GM20431 (cell line): ENCODE results near the gene ZFAND3.
"Not testable (repeated sequence)": the region's sequence is repeated elsewhere in the genome, so short reads cannot be mapped to it uniquely, and the experiment has no call there.

Experiments
- in situ Hi-C: fragments of 300-500 bp; cut with MseI, MboI; formaldehyde crosslinking; loops from one replicate; pipeline ENCODE4 v1.15.0; 2020; ENCODE audit warnings: low sequenced_read_pairs; ENCODE audit not compliant: unreplicated experiment

ZFAND3 gene

DNA sequence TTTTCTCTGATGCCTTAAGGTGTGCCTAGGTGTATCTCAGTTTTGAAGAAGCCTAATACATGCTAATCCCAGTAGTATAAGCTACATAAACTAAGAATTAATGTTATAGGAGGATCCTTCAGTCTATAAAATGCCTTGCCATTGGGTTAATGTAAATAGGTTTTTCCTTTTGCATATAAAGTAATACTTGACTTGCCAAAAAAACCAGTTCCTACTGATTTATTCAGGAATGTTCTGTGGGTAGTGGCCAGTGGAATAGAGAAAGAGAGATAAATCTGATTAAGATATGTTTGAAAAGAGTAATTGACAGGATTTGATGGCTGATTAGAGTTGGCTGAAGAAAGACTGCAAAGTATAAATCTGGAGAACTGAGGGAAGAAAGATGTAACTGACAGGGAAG lies 273.4 kb downstream of the ZFAND3 start:
- in situ Hi-C loops = no loop called here

DNA sequence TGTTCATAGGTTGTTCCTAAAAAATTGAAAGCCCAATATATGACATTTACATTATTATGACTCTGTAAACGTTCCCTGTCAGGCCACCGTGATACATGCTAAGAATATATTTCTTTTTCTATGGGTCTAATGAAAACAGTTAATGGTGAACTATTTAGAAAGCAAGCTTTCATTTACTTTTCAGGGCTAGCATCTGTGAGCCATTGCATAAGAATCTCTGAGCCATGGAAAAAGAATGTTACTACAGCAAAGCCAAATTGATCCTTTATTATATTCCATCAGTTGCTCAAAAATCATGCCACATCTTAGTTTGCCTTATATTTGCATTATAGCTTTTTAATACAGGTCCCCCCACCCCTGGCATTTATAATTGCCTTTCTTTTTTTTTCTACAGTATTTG lies 275.5 kb downstream of the ZFAND3 start:
- in situ Hi-C loops = no loop called here

DNA sequence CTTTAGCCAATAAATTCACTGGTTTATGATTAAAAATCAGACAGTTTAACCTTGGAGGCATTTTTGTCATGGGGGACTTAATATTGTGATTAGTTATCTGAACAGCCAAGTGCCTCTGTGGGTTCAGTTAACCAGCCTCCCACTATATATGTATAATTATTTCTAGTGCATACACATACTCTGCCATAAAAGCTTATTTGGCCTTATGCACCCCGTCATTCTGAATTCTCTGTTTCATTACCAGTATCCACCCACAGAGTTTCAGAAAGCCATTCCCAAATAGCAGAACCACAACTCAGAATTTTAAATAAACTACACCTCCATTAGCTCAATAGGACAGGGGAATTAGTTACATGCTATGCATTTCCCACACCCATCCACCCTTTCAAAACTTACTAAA lies 279.7 kb downstream of the ZFAND3 start:
- in situ Hi-C loops = no loop called here

DNA sequence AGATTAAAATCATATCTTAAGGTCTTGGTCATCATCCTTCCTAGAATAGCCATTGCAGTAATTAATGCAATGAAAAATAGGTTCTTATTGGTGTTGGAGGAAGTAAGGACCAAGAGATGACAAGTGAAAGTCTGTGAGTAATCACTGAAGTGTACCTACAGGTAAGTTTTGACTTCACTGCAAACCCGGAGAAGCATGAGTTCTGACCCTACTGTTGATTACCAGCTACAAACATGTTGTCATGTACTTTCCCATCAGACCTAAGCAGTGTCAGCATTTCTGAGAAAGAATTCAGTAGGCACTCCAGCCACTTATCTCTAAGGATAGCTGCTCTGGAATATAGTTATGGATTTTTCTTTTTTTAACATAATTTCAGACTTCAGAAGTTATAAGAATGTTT lies 280.9 kb downstream of the ZFAND3 start:
- in situ Hi-C loops = no loop called here

DNA sequence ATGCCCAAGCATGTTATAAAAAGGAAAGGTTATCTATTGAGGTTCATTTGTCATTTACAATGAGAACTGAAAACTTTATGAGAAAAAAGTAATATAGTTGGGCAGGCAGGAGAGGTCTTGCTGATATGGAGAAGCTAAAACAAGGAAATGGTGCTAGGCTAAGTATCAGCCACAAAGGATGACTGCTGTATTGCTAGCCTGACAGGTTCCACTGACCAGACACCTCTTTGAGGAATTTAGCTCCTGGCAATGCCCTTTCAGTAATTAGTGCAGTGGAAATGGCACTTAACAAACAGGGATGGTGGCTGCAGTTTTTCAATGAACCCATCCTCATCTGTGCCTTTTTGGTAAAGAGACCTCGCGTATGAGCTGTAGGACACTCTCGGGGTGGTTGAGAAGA lies 284.4 kb downstream of the ZFAND3 start:
- in situ Hi-C loops = no loop called here

DNA sequence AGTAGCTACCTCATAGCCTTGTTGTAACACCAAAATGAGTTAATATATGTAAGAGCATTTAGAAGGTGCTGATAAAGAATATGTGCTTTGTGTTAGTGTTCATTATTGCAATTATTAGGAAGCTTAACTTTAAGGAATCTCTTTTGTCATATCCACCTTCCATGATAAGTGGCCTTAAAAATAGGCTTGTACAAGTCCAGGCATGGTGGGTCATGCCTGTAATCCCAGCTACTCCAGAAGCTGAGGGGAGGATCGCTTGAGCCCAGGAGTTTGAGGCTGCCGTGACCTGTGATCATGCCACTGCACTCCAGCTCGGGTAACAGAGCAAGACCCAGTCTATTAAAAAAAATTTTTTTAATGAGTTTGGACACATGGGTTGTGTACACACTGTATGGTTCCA lies 285.5 kb downstream of the ZFAND3 start:
- in situ Hi-C loops = no loop called here

DNA sequence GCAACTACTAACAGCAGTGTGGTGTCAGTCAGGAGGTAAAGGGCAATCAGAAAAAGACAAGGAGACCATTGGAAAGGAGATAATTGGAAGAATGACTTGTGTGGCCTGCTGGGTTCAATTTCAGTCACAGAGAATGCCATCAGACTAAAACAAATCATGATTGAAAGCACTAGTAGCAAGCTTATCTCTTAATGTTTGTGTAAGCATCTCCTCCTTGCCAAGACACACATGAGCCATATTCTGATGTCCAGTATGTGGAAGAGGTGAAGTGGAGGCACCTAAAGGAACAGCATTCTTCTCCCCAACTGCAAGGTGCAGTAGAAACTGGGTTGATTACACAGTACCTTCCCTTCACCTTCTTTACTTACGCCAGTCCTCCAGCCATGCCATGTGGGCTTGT lies 287.5 kb downstream of the ZFAND3 start:
- in situ Hi-C loops = no loop called here

DNA sequence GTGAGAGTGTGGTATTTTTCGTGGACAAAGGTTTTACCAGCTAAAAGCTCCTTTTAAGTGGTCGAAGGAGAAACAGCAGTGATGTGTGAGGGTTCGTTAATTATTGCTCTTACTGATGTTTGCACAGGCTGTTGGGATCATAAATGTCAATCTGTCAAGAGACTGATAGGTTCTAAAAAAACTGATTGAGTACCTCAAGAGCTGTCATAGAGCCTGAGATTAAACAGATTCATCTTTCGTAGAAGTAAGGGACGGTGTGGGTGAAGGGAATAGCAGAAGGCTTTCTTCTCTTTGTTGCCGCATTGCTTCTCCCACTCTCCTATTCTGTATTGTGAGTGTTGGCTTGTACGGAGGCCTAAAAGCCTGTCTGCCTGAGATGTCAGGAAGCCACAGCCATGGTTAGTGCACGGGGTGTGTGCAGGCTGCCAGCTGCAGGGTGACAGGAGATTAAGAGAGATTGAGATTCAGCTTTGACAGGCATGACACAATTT lies 291.0 kb downstream of the ZFAND3 start:
- in situ Hi-C loops = no loop called here

DNA sequence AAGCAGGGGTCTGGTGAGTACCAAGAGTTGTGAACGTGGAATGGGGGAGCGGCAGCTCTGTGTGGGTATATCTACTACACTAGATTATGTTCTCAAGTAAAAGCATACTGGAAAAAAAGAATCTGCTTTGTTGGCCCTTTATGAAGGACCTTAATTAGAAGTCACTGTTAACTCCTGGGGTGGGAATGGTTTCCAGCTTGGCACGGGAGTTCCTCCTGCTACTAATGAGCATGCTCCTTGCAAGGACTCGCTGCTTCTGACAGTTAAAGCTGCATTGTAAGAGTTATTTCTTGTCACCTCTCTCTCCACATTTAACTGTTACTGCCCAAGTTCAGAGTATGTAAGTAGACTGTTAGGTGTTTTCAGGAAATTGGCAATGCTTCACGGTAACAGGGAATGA lies 292.7 kb downstream of the ZFAND3 start:
- in situ Hi-C loops = no loop called here

DNA sequence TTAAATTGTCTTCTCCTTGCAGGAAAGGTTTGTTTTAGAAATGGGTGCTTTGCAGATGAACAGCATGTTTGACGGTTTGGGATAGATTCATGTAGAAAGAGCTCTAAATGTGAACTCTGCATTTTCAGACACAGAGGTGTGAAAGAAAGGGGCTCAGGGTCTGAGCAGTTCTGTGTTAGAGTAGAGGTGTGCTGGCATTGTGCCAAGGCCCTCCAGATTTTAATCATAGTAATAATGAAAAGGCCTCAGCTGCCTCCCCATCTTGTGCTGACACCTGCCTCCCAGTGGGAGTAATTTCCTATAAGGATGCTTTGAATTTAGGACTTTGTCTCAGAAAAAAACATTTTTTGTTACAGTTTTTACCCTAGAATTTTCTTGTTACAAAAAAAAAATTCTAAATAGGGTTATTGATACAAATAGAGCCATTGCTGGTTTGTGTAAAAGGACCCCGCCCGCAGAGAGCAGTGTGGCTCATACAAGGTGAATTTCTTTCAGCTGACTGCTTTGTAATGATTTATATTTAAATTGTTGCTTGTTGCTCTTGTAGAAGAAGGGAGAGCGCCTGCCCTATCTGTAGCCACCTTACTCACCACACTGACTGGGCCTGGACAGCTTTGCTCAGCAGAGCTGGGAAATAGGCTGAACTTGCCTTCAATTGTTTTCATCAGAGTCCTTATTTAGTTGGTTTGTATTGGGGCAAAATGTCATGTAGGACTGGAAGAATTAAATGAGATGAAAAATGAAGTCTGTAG lies 294.5 kb downstream of the ZFAND3 start:
- in situ Hi-C loops = no loop called here

DNA sequence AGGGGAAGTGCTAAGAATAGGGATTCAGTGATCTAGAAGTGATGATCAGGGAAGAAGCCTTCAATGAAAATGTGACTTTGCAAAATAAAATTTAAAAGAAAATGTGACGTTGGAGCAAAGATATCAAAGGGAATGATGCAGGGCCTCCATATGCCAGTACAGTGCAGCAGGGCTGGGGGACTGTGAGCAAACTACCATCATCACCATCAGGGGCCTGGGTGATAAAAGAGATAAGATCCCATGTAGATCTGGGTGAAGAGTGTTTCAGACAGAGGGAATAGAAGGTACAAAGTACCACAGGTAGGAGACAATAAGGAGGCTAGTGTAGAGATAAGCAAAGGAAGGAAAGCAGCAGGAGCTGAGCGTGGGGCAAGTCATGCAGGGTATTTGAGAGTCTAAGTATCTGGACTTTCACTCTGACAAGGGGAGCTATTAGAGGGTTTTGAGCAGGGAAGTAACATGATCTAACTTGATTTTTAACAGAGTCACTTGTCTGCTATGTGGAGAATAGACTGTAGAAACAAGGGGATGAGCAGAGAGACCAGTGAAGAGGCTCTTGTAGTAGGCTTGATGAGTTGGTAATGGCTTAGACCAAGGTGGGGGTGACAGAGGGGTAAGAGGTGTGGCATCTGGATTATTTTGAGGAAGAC lies 295.6 kb downstream of the ZFAND3 start:
- in situ Hi-C loops = no loop called here

DNA sequence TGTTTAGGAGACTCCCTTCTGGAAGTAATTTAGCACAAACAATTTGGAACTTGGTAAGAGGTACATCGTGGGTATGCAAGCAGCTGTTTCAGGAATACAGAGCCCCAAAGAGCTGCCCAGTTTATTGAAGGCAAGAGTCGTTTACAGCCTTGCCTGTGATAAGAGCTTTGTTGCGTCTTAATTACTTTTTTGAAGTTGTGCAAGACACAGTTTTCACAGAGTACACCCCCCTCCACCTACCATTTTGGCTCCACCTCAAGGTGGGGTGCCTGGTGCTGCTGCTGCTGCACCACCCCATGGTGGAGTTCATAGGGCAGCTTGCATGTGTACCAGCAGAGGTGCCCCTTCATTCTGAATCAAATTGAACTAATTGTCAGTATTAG lies 296.1 kb downstream of the ZFAND3 start:
- in situ Hi-C loops = no loop called here

DNA sequence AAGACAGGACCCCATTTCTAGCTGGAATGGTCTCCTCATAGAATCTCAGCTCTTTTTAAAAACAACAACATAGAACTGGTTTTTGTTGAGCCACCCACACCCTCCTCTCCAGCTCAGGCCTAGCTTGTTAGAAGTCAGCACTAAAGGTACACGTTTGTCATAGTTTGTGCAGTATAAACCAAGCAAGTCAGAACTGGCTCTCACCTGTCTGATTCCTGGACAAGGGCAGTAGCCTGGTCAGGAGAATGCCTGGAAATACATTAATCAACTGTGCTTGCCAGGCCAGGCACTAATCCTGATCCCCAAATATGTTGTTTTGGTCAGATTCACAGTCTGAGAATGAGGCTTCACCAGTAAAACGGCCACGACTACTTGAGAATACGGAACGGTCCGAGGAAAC lies 296.7 kb downstream of the ZFAND3 start:
- in situ Hi-C loops = no loop called here

DNA sequence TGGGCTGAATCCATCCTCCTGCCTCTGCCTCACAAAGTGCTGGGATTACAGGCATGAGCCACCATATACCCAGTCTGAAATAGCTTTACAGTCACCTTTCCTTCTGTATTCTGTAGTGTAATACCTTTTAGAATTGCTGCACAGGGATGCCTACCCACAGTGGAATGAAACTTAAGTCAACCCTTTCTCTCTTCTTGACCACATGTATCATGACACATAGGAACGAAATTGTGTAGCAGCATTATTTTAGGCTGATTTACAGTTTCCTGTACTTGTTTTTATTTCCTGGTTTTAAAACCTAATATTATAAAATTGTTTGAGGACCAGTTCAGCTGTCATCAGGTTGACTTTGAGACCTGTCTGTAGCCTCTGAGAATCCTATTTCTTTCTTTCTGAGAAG lies 297.8 kb downstream of the ZFAND3 start:
- in situ Hi-C loops = no loop called here

DNA sequence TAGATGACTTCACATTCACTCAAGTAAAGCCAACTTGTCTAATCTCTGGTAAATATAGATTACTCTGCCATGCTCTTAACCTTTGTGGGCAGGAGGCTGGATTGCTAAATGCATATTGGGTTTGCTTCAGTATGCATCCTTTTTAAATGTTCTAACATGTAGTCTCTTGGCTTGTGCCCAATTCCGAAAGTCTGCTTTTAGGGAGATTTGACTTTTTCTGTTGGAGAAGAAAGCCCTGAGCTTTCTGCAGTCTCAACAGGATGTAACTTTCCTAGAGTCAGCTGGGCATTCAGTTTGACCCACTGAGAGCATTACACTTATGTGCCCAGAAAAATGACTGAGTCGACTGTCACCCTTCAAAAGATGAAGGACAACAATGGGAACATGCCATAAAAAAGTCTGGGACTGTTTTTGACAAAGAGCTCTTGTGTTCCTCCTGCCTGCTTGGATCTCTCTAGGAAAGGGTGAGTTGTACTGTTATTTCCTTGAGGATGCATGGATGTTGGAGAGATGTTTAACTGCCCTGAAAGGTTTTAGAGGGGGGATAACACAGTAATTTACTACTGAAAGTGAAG lies 299.4 kb downstream of the ZFAND3 start:
- in situ Hi-C loops = no loop called here

DNA sequence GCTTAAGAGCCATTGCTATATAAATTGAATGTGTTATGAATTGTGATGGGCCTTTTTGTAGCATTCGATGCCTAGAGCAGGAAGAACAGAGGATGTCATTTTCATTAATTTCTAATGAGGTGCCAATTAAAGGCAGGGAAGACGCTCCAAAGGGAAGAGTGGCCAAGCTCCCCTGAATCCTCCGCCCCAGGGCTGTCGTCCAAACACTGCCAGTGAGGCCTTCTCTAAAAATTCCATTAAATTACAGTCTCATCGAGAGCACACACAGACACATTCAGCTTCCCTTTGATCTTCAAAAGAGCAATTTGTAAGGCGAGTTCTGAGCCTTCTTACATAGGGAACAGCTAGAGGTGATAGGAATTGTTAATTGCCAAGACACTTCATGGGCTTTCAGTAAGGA lies 300.0 kb downstream of the ZFAND3 start:
- in situ Hi-C loops = no loop called here

DNA sequence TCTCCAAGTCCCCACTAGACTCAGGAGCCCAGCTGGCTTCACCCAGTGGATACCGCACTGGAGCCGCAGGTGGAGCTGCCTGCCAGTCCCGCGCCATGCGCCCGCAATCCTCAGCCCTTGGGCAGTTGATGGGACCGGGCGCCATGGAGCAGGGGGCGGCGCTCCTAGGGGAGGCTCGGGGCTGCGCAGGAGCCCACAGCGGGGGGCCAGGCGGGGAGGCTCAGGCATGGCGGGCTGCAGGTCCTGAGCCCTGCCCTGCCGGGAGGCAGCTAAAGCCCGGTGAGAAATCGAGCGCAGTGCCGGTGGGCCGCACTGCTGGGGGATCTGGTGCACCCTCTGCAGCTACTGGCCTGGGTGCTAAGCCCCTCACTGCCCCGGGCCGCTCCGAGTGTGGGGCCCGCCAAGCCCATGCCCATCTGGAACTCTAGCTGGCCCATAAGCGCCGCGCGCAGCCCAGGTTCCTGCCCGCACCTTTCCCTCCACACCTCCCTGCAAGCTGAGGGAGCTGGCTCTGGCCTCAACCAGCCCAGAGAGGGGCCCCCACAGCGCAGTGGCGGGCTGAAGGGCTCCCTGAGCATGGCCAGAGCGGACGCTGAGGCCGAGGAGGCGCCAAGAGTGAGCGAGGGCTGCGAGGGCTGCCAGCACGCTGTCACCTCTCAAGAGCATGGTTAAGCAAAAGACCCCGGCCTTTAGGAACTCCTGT lies 304.8 kb downstream of the ZFAND3 start:
- in situ Hi-C loops = not testable (repeated sequence)

DNA sequence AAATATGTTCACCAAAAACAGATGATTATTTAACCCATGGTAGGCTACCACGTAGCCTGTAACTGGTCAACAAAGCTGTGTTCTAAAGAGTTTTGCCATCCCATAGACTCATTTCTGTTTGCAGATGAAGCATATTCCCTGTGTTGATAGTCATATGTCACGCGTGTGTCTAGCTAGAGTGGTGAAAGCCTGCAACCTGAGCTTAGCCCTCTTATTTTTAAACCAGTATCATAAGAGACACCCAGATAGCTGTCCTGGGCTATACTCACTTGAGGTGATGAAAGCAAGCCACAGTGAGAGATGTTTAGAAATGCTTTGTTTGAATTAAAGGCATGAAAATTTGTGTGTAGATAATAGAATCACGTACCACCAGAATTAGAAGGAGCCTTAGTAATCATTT lies 307.8 kb downstream of the ZFAND3 start:
- in situ Hi-C loops = no loop called here

DNA sequence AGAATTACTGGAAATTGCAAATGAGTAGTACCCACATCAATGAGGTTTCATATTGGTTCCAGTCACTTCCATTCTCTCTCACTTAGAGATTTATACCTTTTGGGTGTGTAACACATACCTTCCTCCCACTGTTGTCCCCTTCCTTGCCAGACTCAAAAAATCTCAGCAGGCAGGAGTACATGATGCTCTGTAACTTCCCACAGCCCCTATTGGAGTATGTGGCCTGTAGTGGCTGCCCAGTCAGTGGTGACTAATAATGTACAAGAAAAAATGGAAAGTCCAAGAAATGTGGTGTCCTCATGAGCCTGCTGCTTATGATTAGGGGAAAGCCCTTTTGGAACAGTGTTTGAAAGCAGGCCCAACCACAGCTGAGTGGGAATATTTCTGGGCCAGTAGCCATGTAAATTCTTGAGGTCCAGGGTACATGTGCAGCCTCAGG lies 312.0 kb downstream of the ZFAND3 start:
- in situ Hi-C loops = no loop called here

DNA sequence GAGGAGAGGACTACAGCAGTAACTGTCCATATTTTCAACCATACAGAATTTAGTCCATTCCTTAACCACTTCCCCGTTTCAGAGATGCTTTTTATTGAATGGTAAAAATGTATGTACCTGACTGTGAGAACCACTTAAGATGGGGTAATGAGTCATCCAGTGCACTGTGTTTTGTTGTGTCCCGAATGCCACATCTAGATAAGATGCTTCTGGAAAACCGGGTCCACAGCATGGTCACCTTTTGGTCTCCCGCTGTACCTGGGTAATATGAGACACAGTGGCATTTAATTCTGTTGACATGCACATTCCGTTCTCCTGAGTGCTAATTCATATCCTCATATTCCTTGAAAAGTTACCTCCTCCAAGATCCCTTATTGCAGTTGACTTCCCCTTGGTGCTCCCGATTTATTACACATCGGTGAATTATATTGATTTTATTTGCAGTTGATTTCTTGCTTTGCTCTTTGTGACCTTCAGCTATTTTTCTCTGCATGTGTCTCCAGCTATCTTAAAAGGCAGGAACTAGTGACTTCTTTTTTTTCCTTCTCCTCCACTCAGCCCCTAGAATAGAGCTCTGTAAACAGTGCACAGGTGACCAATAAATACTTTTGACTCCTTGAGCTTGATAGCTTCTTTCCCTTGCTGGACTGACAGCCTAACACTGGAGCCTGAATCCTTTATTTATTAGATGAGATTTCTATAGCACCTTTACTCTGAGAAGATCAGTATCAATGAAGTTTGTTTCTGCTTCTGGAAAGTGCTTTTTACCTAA lies 314.6 kb downstream of the ZFAND3 start:
- in situ Hi-C loops = no loop called here
